Fibroblast of skin of right biceps (primary cell): ENCODE results near the gene NRTN.
"Not testable (repeated sequence)": the region's sequence is repeated elsewhere in the genome, so short reads cannot be mapped to it uniquely, and the experiment has no call there.

Experiments used
- DNase-seq: peaks from one replicate; pipeline ENCODE4 v3.0.0-alpha.2; 2013

NRTN gene

GRCh38 chr19:5839065-5840017 is 34.5 kb downstream of the NRTN start, which contains the start of gene FUT6:
Gene FUT6, minus strand, starts transcription at chr19:5839702. Its CDS starts 7,135 bp downstream, at chr19:5832567.
- DNase-seq, result no peak

- DNase-seq, result not testable (repeated sequence)
Observed at GRCh38 chr19:5841735-5842111, 36.9 kb downstream of the NRTN start.

- no peak for DNase-seq
Observed at GRCh38 chr19:5843295-5843927, 38.5 kb downstream of the NRTN start.

- DNase-seq, result no peak
Observed at GRCh38 chr19:5844456-5845433, 39.9 kb downstream of the NRTN start.

GRCh38 chr19:5847846-5848245 is 43.0 kb downstream of the NRTN start:
- DNase-seq, result not testable (repeated sequence)

GRCh38 chr19:5848621-5849020 is 43.8 kb downstream of the NRTN start:
- DNase-seq, result not testable (repeated sequence)

- DNase-seq, result no peak
Observed at GRCh38 chr19:5850189-5850588, 45.3 kb downstream of the NRTN start.

GRCh38 chr19:5850743-5851293 is 46.0 kb downstream of the NRTN start:
- DNase-seq, result peak; percentile 57

GRCh38 chr19:5851302-5851701 is 46.4 kb downstream of the NRTN start, which contains the start of gene FUT3:
Gene FUT3, minus strand, starts transcription at chr19:5851449.
- no peak for DNase-seq

- not testable (repeated sequence) for DNase-seq
Observed at GRCh38 chr19:5854121-5854520, 49.3 kb downstream of the NRTN start.

- DNase-seq, result not testable (repeated sequence)
Observed at GRCh38 chr19:5855151-5855550, 50.3 kb downstream of the NRTN start.

GRCh38 chr19:5857203-5858081 is 52.6 kb downstream of the NRTN start:
- no peak for DNase-seq

- DNase-seq, result no peak
Observed at GRCh38 chr19:5863030-5863665, 58.3 kb downstream of the NRTN start.

GRCh38 chr19:5864013-5864720 is 59.3 kb downstream of the NRTN start:
- no peak for DNase-seq

GRCh38 chr19:5864725-5865486 is 60.0 kb downstream of the NRTN start:
- DNase-seq, result no peak

GRCh38 chr19:5865772-5866171 is 60.9 kb downstream of the NRTN start:
- no peak for DNase-seq

GRCh38 chr19:5867201-5868136 is 62.6 kb downstream of the NRTN start:
- DNase-seq, result no peak

GRCh38 chr19:5870986-5871394 is 66.1 kb downstream of the NRTN start:
- DNase-seq, result no peak
